IMR-90 (cell line): ENCODE data around the gene ZNF862. TPM values are rescaled to one million over a fixed set of nuclear protein-coding genes. Genes with fewer than 3 reads are reported as not detected.

Experiments used
- ATAC-seq: fragments of 200-7000 bp; cut with Tn5 transposase; 2 replicates; pipeline ENCODE4 v1.9.1; 2020; ENCODE audit warnings: low read depth, mild to moderate bottlenecking, moderate library complexity
- BruUV-seq: library from RNA; stranded (reverse); fragments of 400-500 nt; replicated peaks from 2 replicates; lab custom pipeline; 2021; lab: Mats Ljungman, UMichigan
- CTCF ChIA-PET: fragments of 300-600 bp; formaldehyde crosslinking; extraction: SDS; loops from one replicate; lab custom pipeline; 2021; ENCODE audit warnings: antibody characterized with exemption; lab: Yijun Ruan, JAX
- POLR2A ChIA-PET: fragments of 300-600 bp; sonication (Branson Sonifier 250); formaldehyde crosslinking; loops from one replicate; lab custom pipeline; 2022; ENCODE audit warnings: antibody characterized with exemption; ENCODE audit not compliant: unreplicated experiment; lab: Charles Lee
- DNase-seq: peaks from one replicate; pipeline ENCODE4 v3.0.0; 2013
- H2AFZ ChIP-seq: replicated peaks from 2 replicates; pipeline ENCODE3; 2013; ENCODE audit warnings: low read length, mild to moderate bottlenecking; ENCODE audit not compliant: poor library complexity
- H2AK5ac ChIP-seq: 2 replicates; pipeline ENCODE4 v1.6.1; 2013; ENCODE audit warnings: low read depth, low read length, inconsistent platforms
- H2AK9ac ChIP-seq: replicated peaks from 2 replicates; pipeline ENCODE3; 2013; ENCODE audit warnings: mild to moderate bottlenecking, low read depth, low read length, moderate library complexity; ENCODE audit not compliant: poor library complexity
- H2BK120ac ChIP-seq: 2 replicates; pipeline ENCODE4 v1.6.1; 2013; ENCODE audit warnings: low read depth, low read length, inconsistent platforms
- H2BK15ac ChIP-seq: 3 replicates; pipeline ENCODE4 v1.6.1; 2013; ENCODE audit warnings: low read depth, low read length, inconsistent platforms
- H2BK20ac ChIP-seq: 2 replicates; pipeline ENCODE4 v1.6.1; 2013; ENCODE audit warnings: low read depth, mild to moderate bottlenecking, inconsistent platforms, low read length, moderate library complexity
- H2BK5ac ChIP-seq: 2 replicates; pipeline ENCODE4 v1.6.1; 2013; ENCODE audit warnings: mild to moderate bottlenecking, low read depth, low read length, inconsistent platforms; ENCODE audit not compliant: poor library complexity, severe bottlenecking
- H3K14ac ChIP-seq: replicated peaks from 2 replicates; pipeline ENCODE4 v1.6.1; 2013; ENCODE audit warnings: low read depth, low read length, inconsistent platforms
- H3K18ac ChIP-seq: 2 replicates; pipeline ENCODE4 v1.6.1; 2013; ENCODE audit warnings: low read depth, low read length, control low read depth
- H3K23ac ChIP-seq: 2 replicates; pipeline ENCODE4 v1.6.1; 2013; ENCODE audit warnings: low read depth, low read length, inconsistent platforms
- H3K27ac ChIP-seq: 2 replicates; pipeline ENCODE4 v1.5.1; 2013; ENCODE audit warnings: mild to moderate bottlenecking, control low read depth, low read length; ENCODE audit not compliant: insufficient read depth
- H3K27me3 ChIP-seq: 2 replicates; pipeline ENCODE4 v1.6.1; 2013; ENCODE audit warnings: low read length; ENCODE audit not compliant: control insufficient read depth, insufficient read depth
- H3K36me3 ChIP-seq: 2 replicates; pipeline ENCODE4 v1.6.1; 2013; ENCODE audit warnings: low read length, mixed read lengths; ENCODE audit not compliant: control insufficient read depth, insufficient read depth
- H3K4ac ChIP-seq: 2 replicates; pipeline ENCODE4 v1.6.1; 2013; ENCODE audit warnings: low read depth, low read length, inconsistent platforms
- H3K4me1 ChIP-seq: 2 replicates; pipeline ENCODE4 v1.6.1; 2013; ENCODE audit warnings: low read length, mixed read lengths; ENCODE audit not compliant: control insufficient read depth, insufficient read depth
- H3K4me2 ChIP-seq: 2 replicates; pipeline ENCODE4 v1.6.1; 2013; ENCODE audit warnings: low read depth, mild to moderate bottlenecking, control low read depth, low read length, moderate library complexity
- H3K4me3 ChIP-seq: 2 replicates; pipeline ENCODE4 v1.5.1; 2013; ENCODE audit warnings: low read depth, mild to moderate bottlenecking, control low read depth, low read length, moderate library complexity; ENCODE audit not compliant: insufficient read depth
- H3K56ac ChIP-seq: 2 replicates; pipeline ENCODE4 v1.6.1; 2013; ENCODE audit warnings: low read length, inconsistent platforms; ENCODE audit not compliant: insufficient read depth; ENCODE audit errors: extremely low read depth
- H3K79me1 ChIP-seq, 2 experiments: 2 replicates each; pipeline ENCODE4 v1.6.1; 2013; ENCODE audit warnings: low read length in 2 of 2, inconsistent platforms in 1 of 2, low read depth in 1 of 2
- H3K9ac ChIP-seq: 2 replicates; pipeline ENCODE4 v1.6.1; 2013; ENCODE audit warnings: low read depth, low read length, control low read depth
- H3K9me1 ChIP-seq: 2 replicates; pipeline ENCODE4 v1.6.1; 2013; ENCODE audit warnings: low read length, inconsistent platforms; ENCODE audit not compliant: insufficient read depth
- H3K9me3 ChIP-seq: 2 replicates; pipeline ENCODE4 v1.6.1; 2013; ENCODE audit warnings: low read length; ENCODE audit not compliant: control insufficient read depth, insufficient read depth
- H4K20me1 ChIP-seq: 2 replicates; pipeline ENCODE4 v1.6.1; 2013; ENCODE audit warnings: low read length, inconsistent platforms; ENCODE audit not compliant: insufficient read depth
- H4K5ac ChIP-seq: 2 replicates; pipeline ENCODE4 v1.6.1; 2013; ENCODE audit warnings: mild to moderate bottlenecking, low read depth, low read length, control low read depth
- H4K8ac ChIP-seq, 2 experiments: 2 replicates each; pipeline ENCODE4 v1.6.1; 2013; ENCODE audit warnings: low read depth in 2 of 2, low read length in 2 of 2, control low read depth in 1 of 2, inconsistent platforms in 1 of 2
- H4K91ac ChIP-seq: 2 replicates; pipeline ENCODE4 v1.6.1; 2013; ENCODE audit warnings: low read depth, low read length, inconsistent platforms; ENCODE audit not compliant: insufficient read depth
- CHD1 ChIP-seq: IDR thresholded peaks from 2 replicates; pipeline ENCODE4 v1.6.1; 2012; ENCODE audit warnings: low read depth, low read length, improper control_type of control experiment
- CTCF ChIP-seq: conservative IDR thresholded peaks from 2 replicates; pipeline ENCODE4 v1.5.1; 2012; ENCODE audit warnings: mild to moderate bottlenecking, low read depth, low read length, improper control_type of control experiment
- ELK1 ChIP-seq: fragments of 150-350 bp; IDR thresholded peaks from 2 replicates; pipeline ENCODE4 v1.6.1; 2016; ENCODE audit warnings: low read depth, mild to moderate bottlenecking, low read length, moderate library complexity, borderline replicate concordance
- FOS ChIP-seq: fragments of 150-350 bp; IDR thresholded peaks from 2 replicates; pipeline ENCODE4 v1.6.1; 2016; ENCODE audit warnings: low read depth, low read length
- MAZ ChIP-seq: IDR thresholded peaks from 2 replicates; pipeline ENCODE4 v1.6.1; 2012; ENCODE audit warnings: low read depth, mild to moderate bottlenecking, low read length, improper control_type of control experiment, moderate library complexity, borderline replicate concordance
- MXI1 ChIP-seq: IDR thresholded peaks from 2 replicates; pipeline ENCODE4 v1.6.1; 2012; ENCODE audit warnings: low read depth, mild to moderate bottlenecking, low read length, moderate library complexity, borderline replicate concordance
- RFX5 ChIP-seq: IDR thresholded peaks from 2 replicates; pipeline ENCODE4 v1.8.0; 2012; ENCODE audit warnings: low read depth, mild to moderate bottlenecking, low read length, moderate library complexity
- SMC3 ChIP-seq: fragments of 150-350 bp; IDR thresholded peaks from 2 replicates; pipeline ENCODE4 v1.6.1; 2016; ENCODE audit warnings: low read depth, mild to moderate bottlenecking, antibody characterized with exemption, low read length, moderate library complexity
- USF2 ChIP-seq: fragments of 150-350 bp; IDR thresholded peaks from 2 replicates; pipeline ENCODE4 v1.6.1; 2017; ENCODE audit warnings: mild to moderate bottlenecking, antibody characterized with exemption, low read length, low read depth
- WGBS, 2 experiments: methylation state at CpG; one replicate each; pipeline versions ENCODE4 v1.1.5 to v1.1.7; 2013; ENCODE audit warnings: missing lambda C conversion rate in 2 of 2; ENCODE audit not compliant: insufficient read length in 1 of 2; ENCODE audit errors: extremely low coverage in 2 of 2; 5-methylcytosine and 5-hydroxymethylcytosine counted together
- dilution Hi-C: fragments of 300-500 bp; cut with HindIII; formaldehyde crosslinking; loops from one replicate; pipeline ENCODE4 v1.14.3; 2018; ENCODE audit warnings: low sequenced_read_pairs; ENCODE audit not compliant: unreplicated experiment
- in situ Hi-C: fragments of 300-500 bp; cut with MboI; formaldehyde crosslinking; loops from 3 replicates; pipeline ENCODE4 v1.14.3; 2019; ENCODE audit warnings: low sequenced_read_pairs, inconsistent platforms, mixed read lengths
- intact Hi-C: fragments of 100-400 bp; cut with micrococcal nuclease; formaldehyde crosslinking; loops from 2 replicates; pipeline ENCODE4 v1.10.0; 2022
- polyA plus RNA-seq, 3 experiments: library from polyadenylated mRNA; depleted of rRNA; stranded (reverse); fragments of >200 nt; gene quantifications; 2 replicates each; pipeline ENCODE4 v1.2.3, GENCODE V29; 2012; ENCODE audit warnings: low replicate concordance in 1 of 3
- total RNA-seq: library from RNA; depleted of rRNA; stranded (reverse); fragments of >200 nt; gene quantifications from 2 replicates; pipeline ENCODE4 v1.2.3, GENCODE V29; 2012

The ZNF862 gene
- total and polyA plus RNA-seq, 2 of the 4 experiments (the other 2 are of a cell fraction): 5.9 to 10.8 TPM

GRCh38 chr7:149868623-149869290 lies 30.6 kb downstream of the ZNF862 start:
- Histone ChIP-seq H2AK5ac (no peak overlapping the region), H3K27ac (no peak overlapping the region), H3K14ac (no peak overlapping the region), H2BK15ac (no peak overlapping the region), H4K5ac (no peak overlapping the region), H2BK120ac (no peak overlapping the region), H3K79me1 (peaks cover 0 to 6% of the 10 kb centered on the region in 2 experiments; a peak in 1 of 4 replicates), H3K9me1 (peaks cover 10% of the 10 kb centered on the region; the same call in 1 of the 2 replicates), H2BK20ac (no peak overlapping the region), H2BK5ac (no peak overlapping the region), H3K9ac (no peak overlapping the region), H2AK9ac (no peak overlapping the region), H4K20me1 (no peaks in the 10 kb centered on the region), H3K4me3 (no peak overlapping the region), H4K91ac (no peak overlapping the region), H3K56ac (no peak overlapping the region), H3K4me1 (peaks cover 8% of the 10 kb centered on the region), H3K23ac (no peak overlapping the region), H3K27me3 (no peaks in the 10 kb centered on the region), H3K9me3 (no peaks in the 10 kb centered on the region), H3K4ac (no peak overlapping the region), H2AFZ (no peak overlapping the region), H3K18ac (no peak overlapping the region), H3K36me3 (peaks cover 15% of the 10 kb centered on the region), H4K8ac (no peak overlapping the region), H3K4me2 (no peak overlapping the region)
- DNase-seq: no peak
- ATAC-seq: no peak
- dilution Hi-C loops (no loop called here), in situ Hi-C loops (loop anchor here (25.0 kb wide), 1 partner anchor 544 kb away; a partner anchor contains a TSS), intact Hi-C loops (no loop called here)
- BruUV-seq: no TSS peak
- TF ChIP-seq ELK1 (no peak), MXI1 (no peak), SMC3 (no peak), CHD1 (no peak), FOS (no peak), RFX5 (no peak), USF2 (no peak), CTCF (no peak), MAZ (no peak)
- POLR2A ChIA-PET: no interaction called here
- CTCF ChIA-PET: interaction anchor here (1.1 kb wide), 1 partner anchor 20 kb away, joined by 3 read pairs; no protein-coding TSS in a partner anchor
- WGBS, 2 experiments: 100% methylated on average over 1 of the region's 7 CpGs; no CpG with 5 or more reads in 1 of the 2 experiments
